GM18526 (cell line): ENCODE data around the gene EHMT1.

Experiments
- POLR2A ChIP-seq: IDR thresholded peaks from 3 replicates; pipeline ENCODE4 v1.6.1; 2011; ENCODE audit not compliant: insufficient read length; ENCODE audit errors: extremely low read depth

Gene EHMT1

GRCh38 chr9:137789295-137789895 lies 170.6 kb downstream of the EHMT1 start:
- no peak for TF ChIP-seq POLR2A

DNA sequence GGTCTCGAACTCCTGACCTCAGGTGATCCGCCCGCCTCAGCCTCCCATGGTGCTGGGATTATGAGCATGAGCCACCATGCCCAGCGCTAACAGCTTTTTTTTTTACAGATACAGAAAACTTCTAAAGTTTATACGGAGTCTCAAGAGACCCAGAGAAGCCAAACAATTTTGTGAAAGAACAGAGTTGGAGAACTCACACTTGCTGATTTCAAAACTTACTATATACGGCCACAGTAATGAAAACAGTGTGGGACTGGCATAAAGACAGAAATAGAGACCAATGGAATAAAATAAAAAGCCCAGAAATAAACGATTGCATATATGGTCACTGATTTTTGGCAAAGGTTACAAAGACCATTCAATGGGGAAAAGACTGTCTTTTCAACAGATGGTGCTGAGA lies 173.1 kb downstream of the EHMT1 start:
- no peak for TF ChIP-seq POLR2A

DNA sequence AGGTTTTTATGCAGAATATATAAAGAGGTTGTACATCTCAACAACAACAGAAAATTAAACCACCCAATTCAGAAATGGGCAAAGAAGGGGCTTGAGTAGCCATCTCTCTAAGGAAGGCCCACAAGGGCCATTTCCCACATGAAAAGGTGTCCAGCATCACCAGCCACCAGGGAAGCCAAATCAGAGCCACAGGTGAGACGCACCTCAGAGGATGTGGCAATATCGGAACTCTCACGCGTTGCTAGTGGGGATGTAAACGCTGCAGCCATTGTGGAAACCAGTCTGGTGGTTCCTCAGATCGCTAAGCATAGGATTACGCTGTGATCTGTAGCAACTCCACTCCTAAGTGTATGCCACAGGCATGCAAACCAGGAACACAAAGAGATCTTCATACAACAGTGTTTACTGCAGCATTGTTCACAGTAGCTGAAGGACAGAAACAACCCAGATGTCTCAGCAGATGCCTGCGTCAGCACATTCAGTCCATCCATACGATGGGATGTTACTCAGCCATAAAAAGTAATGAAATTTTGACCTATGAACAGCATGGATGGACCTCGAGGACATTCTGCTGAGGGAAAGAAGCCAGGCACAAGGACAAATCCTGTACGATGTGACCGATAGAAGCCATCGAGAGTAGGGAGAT lies 174.5 kb downstream of the EHMT1 start:
- no peak for TF ChIP-seq POLR2A

DNA sequence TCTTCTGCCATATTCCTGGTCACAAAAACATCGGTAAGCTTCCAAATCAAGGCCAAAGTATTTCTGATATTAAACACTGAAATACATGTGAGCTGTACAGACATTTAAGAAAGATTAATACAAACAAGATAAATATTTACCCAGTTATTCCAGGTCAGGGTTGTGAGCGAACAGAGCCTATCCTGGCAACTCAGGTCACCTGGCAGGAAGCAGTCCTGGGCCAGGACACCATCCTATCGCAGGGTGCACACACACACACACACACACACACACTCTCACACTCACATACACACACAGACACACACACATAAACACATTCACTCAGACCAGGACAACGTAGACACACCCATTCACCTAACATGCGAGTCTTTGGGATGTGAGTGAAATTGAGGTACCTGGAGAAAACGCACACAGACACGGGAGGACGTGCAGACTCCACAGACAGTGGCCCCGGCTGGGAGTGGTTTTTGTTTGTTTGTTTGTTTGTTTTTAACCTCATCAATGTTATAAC lies 176.4 kb downstream of the EHMT1 start:
- TF ChIP-seq POLR2A: no peak

DNA sequence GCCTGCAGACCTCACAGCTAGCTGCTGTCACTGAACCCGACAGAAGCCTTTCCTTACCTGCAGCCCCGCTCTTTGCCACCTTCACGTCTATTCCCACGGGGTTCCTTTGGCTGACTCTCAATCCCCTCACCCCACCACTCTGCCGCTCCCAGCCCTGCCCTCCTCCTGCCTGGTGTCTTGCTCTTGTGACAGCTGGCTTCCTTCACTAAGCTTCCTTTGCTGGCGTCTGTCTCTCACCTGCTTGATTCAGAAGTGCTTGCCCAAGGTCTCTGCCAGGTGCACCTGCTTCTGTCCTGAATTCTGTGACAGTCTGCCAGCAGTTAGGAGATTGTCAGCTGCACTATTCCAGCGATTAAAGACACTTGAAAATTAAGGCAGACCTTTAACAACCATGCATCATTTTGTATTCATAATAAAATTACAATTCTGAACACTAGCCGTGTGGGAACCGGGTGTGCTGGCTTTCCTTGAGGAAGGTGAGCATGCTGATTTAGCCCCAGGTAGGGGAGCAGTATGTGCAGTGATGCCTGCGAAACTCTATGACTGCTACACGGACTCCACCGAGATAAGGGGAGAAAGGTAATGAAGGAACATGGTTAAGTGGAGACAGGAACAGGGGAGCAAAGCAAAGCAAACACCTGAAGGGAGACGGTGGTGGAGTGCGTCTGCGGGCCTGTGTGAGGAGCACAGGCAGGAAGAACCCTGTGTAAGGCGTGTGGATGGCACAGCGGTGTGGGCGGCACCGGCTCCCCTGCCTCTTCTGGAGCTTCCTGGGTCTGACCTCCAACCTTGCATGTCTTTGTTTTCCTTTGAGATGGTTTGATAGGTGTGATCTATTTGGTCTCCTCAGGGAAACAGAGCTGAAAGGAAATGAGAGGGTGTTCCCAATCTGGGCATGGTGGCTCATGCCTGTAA lies 178.7 kb downstream of the EHMT1 start:
- no peak for TF ChIP-seq POLR2A

- TF ChIP-seq POLR2A: no peak
Measured at GRCh38 chr9:137798142-137798541, 179.3 kb downstream of the EHMT1 start.

- TF ChIP-seq POLR2A: no peak
Measured at GRCh38 chr9:137798901-137799629, 180.3 kb downstream of the EHMT1 start.

GRCh38 chr9:137799630-137799983 lies 180.8 kb downstream of the EHMT1 start:
- no peak for TF ChIP-seq POLR2A

- no peak for TF ChIP-seq POLR2A
Measured at GRCh38 chr9:137800196-137801022, 181.6 kb downstream of the EHMT1 start.

- TF ChIP-seq POLR2A: no peak
Measured at GRCh38 chr9:137801023-137801319, 182.2 kb downstream of the EHMT1 start.

DNA sequence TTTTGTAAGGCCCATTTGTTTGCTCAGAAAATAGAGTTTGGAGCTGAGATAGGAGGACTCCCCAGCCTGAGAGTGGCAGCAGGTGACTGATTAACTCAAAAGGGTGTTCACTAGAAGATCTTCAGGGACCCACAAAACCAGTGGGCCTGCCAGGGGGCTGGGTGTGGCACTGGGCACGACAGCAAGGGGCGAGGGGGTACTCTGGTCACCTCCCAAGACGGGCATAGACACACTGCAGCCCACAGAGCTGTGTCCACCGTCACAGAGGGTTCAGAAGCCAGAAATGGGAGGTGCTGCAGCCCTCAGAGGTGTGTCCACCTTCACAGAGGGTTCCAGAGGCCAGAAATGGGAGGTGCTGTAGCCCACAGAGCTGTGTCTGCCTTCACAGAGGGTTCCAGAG lies 183.2 kb downstream of the EHMT1 start:
- no peak for TF ChIP-seq POLR2A

- no peak for TF ChIP-seq POLR2A
Measured at GRCh38 chr9:137802521-137803243, 183.9 kb downstream of the EHMT1 start.

DNA sequence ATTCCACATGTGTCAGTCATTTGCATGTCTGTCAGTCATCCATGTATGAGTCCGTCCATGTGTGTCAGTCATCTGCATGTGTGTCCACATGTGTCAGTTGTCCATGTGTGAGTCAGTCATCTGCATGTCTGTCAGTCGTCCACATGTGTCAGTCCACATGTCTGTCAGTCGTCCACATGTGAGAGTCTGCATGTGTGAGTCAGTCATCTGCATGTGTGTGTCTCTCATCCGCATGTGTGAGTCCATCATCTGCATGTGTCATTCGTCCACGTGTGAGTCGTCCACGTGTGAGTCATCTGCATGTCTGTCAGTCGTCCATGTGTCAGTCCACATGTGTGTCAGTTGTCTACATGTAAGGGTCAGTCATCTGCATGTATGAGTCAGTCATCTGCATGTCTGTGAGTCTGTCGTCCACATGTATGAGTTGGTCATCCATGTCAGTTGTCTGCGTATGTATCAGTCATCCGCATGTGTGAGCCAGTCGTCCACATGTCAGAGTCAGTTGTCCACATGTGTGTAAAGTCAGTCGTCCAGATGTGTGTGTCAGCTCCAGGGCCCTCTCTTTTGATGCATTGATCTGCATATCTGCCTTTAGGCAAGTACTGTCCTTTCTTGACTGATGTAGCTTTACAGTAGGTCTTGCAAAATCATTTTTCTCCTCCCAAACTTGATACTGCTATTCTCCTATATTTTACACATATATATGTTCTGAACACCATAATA lies 186.3 kb downstream of the EHMT1 start:
- no peak for TF ChIP-seq POLR2A
